ENCODE data around the gene FALEC. TPM values are rescaled to one million over a fixed set of nuclear protein-coding genes. Genes with fewer than 3 reads are reported as not detected.
A peak's percentile ranks its signal among the peaks of the same experiment; 100 is the strongest.
"Not testable (repeated sequence)": the region's sequence is repeated elsewhere in the genome, so short reads cannot be mapped to it uniquely, and the experiment has no call there.

FALEC gene
- total and polyA plus RNA-seq, 8 donors: 0.93 TPM; not detected in 7

- Histone ChIP-seq H3K4me1 (peaks cover 96 to 100% (median 98%) of the 10 kb centered on the region in 4 donors), H3K27ac (peak overlapping the region; percentile 96 to 100 (median 100)), H3K27me3 (no peaks in the 10 kb centered on the region), H3K4me3 (peak overlapping the region; percentile 29 to 41 (median 37)), H3K9me3 (no peaks in the 10 kb centered on the region), H3K36me3 (peaks cover 6 to 29% (median 18%) of the 10 kb centered on the region in 4 donors)
- WGBS, 5 donors: 3 to 13% (median 12%) methylated on average over 3 of the region's 3 CpGs
- TF ChIP-seq EP300 (IDR thresholded peaks at IDR 0.05) (no peak), POLR2AphosphoS5 (IDR thresholded peaks at IDR 0.05) (peak in 2 of 3 donors; percentile 10 to 16)
- intact Hi-C loops (cut with DNase I; ENCODE audit: low total_unique reads): no loop called here
- peak in 1 of 2 donors; percentile 76 for DNase-seq
These were observed 51.8 kb downstream of the FALEC start for GRCh38 chr1:150567341-150567716.

DNA sequence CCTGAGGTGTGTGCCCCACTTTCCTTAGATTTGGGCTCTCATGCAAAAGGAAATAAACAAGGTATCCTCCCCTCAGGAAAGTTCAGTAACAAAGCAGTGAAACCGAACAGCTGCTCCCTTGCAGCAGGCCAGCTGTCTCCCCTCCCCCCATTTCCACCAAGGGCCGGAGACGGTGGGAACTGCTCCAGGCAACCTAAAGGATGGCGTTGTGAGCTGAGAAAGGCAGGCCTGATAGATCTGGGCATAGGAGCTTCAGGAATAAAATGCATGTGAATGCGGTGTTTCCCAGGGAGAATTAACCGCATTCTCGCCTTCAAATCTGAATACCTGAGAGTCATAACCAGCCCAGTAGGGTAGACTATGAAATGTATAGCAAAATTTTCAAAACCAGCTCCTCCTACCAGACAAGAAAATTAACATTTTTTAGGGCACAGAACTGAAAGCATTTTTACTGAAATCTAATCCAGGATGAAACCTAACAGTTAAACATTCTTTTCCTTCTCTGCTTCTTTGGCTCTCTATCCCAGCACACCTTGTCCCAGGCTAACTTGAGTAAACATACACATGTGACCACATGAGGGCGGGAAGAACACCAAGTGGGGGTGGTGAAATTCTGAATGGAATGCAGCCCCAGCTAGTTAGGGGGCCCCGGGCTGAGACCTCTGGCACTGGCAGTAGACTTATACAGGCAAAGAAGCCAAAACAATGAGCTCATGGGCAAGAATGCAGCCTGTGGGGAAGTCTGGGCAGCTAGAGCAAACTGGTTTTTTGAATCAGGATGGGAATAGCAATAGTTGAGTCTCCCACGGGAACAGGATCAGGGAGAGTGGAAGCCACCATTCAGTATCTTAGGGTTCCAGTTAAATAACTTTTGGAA, 52.4 kb downstream of the FALEC start:
- DNase-seq: peak; percentile 93 to 96
- H3K27me3 ChIP-seq: no peaks in the 10 kb centered on the region
- WGBS, 5 donors: 1 to 4% (median 3%) methylated on average over 10 of the region's 10 CpGs
- peak overlapping the region; percentile 29 to 41 (median 37) for H3K4me3 ChIP-seq
- H3K36me3 ChIP-seq: peaks cover 9 to 35% (median 25%) of the 10 kb centered on the region in 4 donors
- peak; percentile 86 for TF ChIP-seq EP300 (IDR thresholded peaks at IDR 0.05)
- peak; percentile 93 to 98 (median 98) for TF ChIP-seq POLR2AphosphoS5 (IDR thresholded peaks at IDR 0.05)
- TF ChIP-seq POLR2A (IDR thresholded peaks at IDR 0.05): no peak
- no peaks in the 10 kb centered on the region for H3K9me3 ChIP-seq
- intact Hi-C loops (cut with DNase I; ENCODE audit: low total_unique reads): no loop called here
- peaks cover 96 to 100% (median 98%) of the 10 kb centered on the region in 4 donors for H3K4me1 ChIP-seq
- H3K27ac ChIP-seq: peak overlapping the region; percentile 96 to 100 (median 100)

DNA sequence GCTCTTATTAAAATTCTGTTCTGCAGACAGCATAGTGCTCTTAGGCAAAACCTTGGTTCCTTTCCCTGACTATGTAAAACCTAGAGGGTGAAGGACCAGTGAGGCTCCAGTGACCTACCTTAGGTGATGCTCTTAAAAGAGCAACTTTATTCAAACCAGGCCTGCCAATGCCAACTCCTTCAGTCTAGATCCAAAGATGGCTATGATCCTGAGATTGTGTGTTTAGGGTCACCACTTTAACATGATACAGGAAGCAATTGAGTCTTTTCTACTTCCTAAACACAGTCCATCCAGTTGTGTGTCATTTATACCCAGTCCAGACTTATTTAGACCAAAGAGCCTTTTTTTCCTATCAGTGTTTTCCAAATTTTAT, 53.0 kb downstream of the FALEC start:
- H3K4me1 ChIP-seq: peaks cover 96 to 100% (median 98%) of the 10 kb centered on the region in 4 donors
- H3K36me3 ChIP-seq: peaks cover 16 to 41% (median 31%) of the 10 kb centered on the region in 4 donors
- no peaks in the 10 kb centered on the region for H3K9me3 ChIP-seq
- no peaks in the 10 kb centered on the region for H3K27me3 ChIP-seq
- intact Hi-C loops (cut with DNase I; ENCODE audit: low total_unique reads): no loop called here
- no peak for TF ChIP-seq POLR2A (IDR thresholded peaks at IDR 0.05)
- no peak for TF ChIP-seq EP300 (IDR thresholded peaks at IDR 0.05)
- TF ChIP-seq POLR2AphosphoS5 (IDR thresholded peaks at IDR 0.05): no peak
- no peak for TF ChIP-seq CTCF (IDR thresholded peaks at IDR 0.05)
- H3K27ac ChIP-seq: peak overlapping the region; percentile 96 to 100 (median 100)
- no peak for DNase-seq
- H3K4me3 ChIP-seq: peak overlapping the region; percentile 29 to 41 (median 37)

- TF ChIP-seq EP300 (IDR thresholded peaks at IDR 0.05) (no peak), POLR2AphosphoS5 (IDR thresholded peaks at IDR 0.05) (peak in 2 of 3 donors; percentile 61 to 62)
- Histone ChIP-seq H3K27me3 (no peaks in the 10 kb centered on the region), H3K4me3 (peak overlapping the region in 3 of 4 donors; percentile 8 to 95 (median 80)), H3K4me1 (peaks cover 74 to 83% (median 78%) of the 10 kb centered on the region in 4 donors), H3K36me3 (peaks cover 56 to 82% (median 73%) of the 10 kb centered on the region in 4 donors), H3K9me3 (no peaks in the 10 kb centered on the region), H3K27ac (peak overlapping the region; percentile 13 to 100 (median 100))
- DNase-seq: peak in 1 of 2 donors; percentile 13
- WGBS, 5 donors: 39 to 67% (median 45%) methylated on average over 4 of the region's 4 CpGs
- intact Hi-C loops (cut with DNase I; ENCODE audit: low total_unique reads): no loop called here
These were observed 57.5 kb downstream of the FALEC start for GRCh38 chr1:150572918-150573647.

GRCh38 chr1:150573648-150574071, 58.1 kb downstream of the FALEC start:
- WGBS, 5 donors: 64 to 82% (median 76%) methylated on average over 13 of the region's 13 CpGs
- peak in 1 of 2 donors; percentile 13 for DNase-seq
- H3K9me3 ChIP-seq; intact Hi-C loops (cut with DNase I; ENCODE audit: low total_unique reads); H3K27me3 ChIP-seq: not testable (repeated sequence)
- H3K4me3 ChIP-seq: peak overlapping the region in 3 of 4 donors; percentile 8 to 95 (median 80)
- H3K27ac ChIP-seq: peak overlapping the region; percentile 21 to 100 (median 100)
- H3K4me1 ChIP-seq: peaks cover 70 to 77% (median 74%) of the 10 kb centered on the region in 4 donors
- peak in 1 of 4 donors; percentile 43 for TF ChIP-seq POLR2A (IDR thresholded peaks at IDR 0.05)
- peak in 2 of 3 donors; percentile 67 to 68 for TF ChIP-seq POLR2AphosphoS5 (IDR thresholded peaks at IDR 0.05)
- H3K36me3 ChIP-seq: peaks cover 57 to 82% (median 73%) of the 10 kb centered on the region in 4 donors

Measured in stomach (tissue), 9 donors.